ENCODE results near the gene TATDN2. TPM values are rescaled to one million over a fixed set of nuclear protein-coding genes. Genes with fewer than 3 reads are reported as not detected.

The TATDN2 gene
- total RNA-seq, 1 donor from 2014 or later = 36.0 TPM

- DNase-seq = no peak
- ATAC-seq = peak in 1 of 2 donors; percentile 13
- TF ChIP-seq, protein P1, sequence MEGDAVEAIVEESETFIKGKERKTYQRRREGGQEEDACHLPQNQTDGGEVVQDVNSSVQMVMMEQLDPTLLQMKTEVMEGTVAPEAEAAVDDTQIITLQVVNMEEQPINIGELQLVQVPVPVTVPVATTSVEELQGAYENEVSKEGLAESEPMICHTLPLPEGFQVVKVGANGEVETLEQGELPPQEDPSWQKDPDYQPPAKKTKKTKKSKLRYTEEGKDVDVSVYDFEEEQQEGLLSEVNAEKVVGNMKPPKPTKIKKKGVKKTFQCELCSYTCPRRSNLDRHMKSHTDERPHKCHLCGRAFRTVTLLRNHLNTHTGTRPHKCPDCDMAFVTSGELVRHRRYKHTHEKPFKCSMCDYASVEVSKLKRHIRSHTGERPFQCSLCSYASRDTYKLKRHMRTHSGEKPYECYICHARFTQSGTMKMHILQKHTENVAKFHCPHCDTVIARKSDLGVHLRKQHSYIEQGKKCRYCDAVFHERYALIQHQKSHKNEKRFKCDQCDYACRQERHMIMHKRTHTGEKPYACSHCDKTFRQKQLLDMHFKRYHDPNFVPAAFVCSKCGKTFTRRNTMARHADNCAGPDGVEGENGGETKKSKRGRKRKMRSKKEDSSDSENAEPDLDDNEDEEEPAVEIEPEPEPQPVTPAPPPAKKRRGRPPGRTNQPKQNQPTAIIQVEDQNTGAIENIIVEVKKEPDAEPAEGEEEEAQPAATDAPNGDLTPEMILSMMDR (IDR thresholded peaks at IDR 0.05) = no peak
- Histone ChIP-seq H3K27me3 (ENCODE audit: low read depth) (no peaks in the 10 kb centered on the region), H3K9me3 (no peaks in the 10 kb centered on the region), H3K36me3 (peaks cover 56% of the 10 kb centered on the region), H3K4me3 (no peak overlapping the region), H3K27ac (no peak overlapping the region), H3K4me1 (no peaks in the 10 kb centered on the region)
- intact Hi-C loops (cut with DNase I) = no loop called here
Observed at GRCh38 chr3:10285272-10286132, 37.2 kb downstream of the TATDN2 start.

DNA sequence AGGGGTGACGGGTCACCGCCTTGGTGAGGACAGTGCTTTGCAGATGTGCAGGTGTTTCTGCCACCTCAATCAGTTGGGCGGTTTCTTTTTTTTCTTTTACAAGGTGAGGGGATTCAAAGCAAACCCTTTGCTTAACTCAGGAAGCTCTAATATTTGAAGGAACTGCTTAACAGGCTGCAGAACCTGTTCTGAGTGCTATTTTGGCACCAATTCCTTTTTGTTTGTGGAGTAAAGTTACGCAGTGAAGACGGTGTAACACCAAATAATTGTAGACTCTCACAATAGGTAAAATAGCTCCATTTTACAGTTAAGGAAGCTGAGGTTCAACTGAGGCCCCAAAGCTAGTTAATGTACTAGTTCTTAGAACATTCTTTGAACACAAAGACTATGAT is 37.9 kb downstream of the TATDN2 start:
- no peaks in the 10 kb centered on the region for H3K9me3 ChIP-seq
- H3K27ac ChIP-seq = no peak overlapping the region
- H3K4me1 ChIP-seq = no peaks in the 10 kb centered on the region
- intact Hi-C loops (cut with DNase I) = no loop called here
- peaks cover 50% of the 10 kb centered on the region for H3K36me3 ChIP-seq
- TF ChIP-seq, protein P1 (IDR thresholded peaks at IDR 0.05) = no peak
- ATAC-seq (peak in 1 of 2 donors; percentile 6), DNase-seq (no peak)
- no peak overlapping the region for H3K4me3 ChIP-seq
- no peaks in the 10 kb centered on the region for H3K27me3 ChIP-seq (ENCODE audit: low read depth)

DNA sequence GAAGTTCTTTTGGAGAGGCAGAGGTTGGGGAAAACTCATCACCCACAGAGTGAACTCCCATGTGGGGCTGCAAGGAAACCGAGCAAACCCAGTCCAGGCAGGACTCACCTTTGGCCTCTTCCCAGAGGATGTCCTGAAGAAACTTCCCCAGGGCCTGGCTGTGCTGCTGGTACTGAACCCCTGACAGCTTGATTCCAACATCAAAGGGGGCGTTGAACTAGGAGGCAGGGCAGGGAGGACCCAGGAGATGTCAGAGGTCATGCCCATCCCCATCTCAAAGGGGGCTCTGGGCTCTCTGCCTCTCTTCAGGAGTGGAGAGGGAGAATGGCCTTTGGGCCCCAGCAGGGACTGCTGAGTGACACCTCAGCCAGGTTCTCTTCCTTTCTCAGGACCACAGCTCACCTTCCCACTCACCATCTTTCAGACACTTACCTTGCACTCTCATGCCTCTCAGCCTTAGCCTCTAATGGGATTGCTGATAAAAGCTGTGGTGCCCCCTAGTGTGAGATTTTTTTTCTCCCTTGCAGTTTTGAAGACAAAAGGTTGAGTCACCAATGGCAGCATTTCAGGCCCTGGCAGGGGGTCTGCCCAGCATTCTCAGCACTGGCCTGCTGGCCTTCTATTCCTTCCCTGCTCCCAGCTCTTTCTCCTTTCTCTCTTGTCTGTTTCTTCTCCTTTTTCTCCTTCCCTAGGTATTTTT is 38.5 kb downstream of the TATDN2 start:
- intact Hi-C loops (cut with DNase I) = no loop called here
- Histone ChIP-seq H3K27ac (no peak overlapping the region), H3K36me3 (peaks cover 49% of the 10 kb centered on the region), H3K9me3 (no peaks in the 10 kb centered on the region), H3K27me3 (ENCODE audit: low read depth) (no peaks in the 10 kb centered on the region), H3K4me3 (no peak overlapping the region), H3K4me1 (no peaks in the 10 kb centered on the region)
- no peak for DNase-seq
- ATAC-seq = peak in 1 of 2 donors; percentile 13
- TF ChIP-seq, protein P1 (IDR thresholded peaks at IDR 0.05) = no peak

DNA sequence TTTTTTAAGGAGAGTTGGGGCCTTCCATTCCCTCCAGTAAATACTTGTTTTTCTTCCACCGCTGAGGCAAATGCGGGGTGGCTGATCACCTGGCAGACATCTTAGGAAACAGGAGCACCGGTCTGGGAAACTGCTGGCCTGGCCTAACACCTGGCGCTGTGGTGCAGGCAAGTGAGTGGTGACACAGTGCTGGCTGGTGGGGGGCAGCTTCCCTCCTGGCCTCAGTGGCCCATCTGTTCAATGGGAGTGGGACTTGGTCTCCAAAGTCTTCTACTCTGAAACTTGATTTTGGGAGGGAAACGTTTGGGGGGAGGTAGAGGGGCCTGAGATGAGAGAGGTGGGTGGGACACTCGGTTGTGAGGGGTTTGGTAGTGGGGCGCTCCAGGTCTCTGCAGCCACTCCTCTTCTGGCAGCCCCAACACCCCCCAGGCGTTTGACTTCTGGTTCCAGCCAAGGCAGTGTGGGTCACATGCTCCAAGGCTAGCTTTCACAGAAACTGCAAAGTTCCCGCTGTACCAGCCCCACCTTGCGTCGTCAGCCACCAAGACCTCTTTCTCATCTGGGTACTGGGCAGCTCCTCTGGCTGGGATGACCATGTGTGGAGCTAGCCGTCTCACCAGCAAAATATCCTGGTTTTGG is 39.8 kb downstream of the TATDN2 start:
- intact Hi-C loops (cut with DNase I) = no loop called here
- Histone ChIP-seq H3K9me3 (no peaks in the 10 kb centered on the region), H3K27ac (no peak overlapping the region), H3K27me3 (ENCODE audit: low read depth) (no peaks in the 10 kb centered on the region), H3K36me3 (peaks cover 43% of the 10 kb centered on the region), H3K4me1 (peaks cover 6% of the 10 kb centered on the region), H3K4me3 (no peak overlapping the region)
- TF ChIP-seq, protein P1 (IDR thresholded peaks at IDR 0.05) = no peak
- DNase-seq = no peak
- no peak for ATAC-seq

DNA sequence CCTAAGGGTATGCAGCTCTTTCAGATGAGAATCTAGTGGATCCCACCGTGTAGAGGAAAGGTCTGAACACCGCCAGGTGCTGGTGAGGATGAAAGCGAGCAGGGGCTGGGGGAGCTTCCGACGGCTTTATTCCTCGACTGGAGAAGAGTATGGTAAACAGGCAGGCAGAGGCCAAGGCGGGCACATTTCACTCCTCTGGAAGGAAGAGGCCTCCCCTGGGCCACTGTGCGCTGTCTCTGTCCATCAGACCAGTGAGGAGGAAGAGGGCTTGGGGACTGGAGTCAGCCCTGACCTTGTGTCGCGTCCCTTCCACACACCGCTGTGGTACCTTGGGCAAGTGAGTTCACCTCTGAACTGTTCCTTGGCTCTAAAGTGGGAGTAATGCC is 40.3 kb downstream of the TATDN2 start:
- DNase-seq (no peak), ATAC-seq (no peak)
- TF ChIP-seq, protein P1 (IDR thresholded peaks at IDR 0.05) = no peak
- peaks cover 7% of the 10 kb centered on the region for H3K4me1 ChIP-seq
- H3K27me3 ChIP-seq (ENCODE audit: low read depth) = no peaks in the 10 kb centered on the region
- no peak overlapping the region for H3K27ac ChIP-seq
- peaks cover 39% of the 10 kb centered on the region for H3K36me3 ChIP-seq
- H3K9me3 ChIP-seq = no peaks in the 10 kb centered on the region
- intact Hi-C loops (cut with DNase I) = no loop called here
- H3K4me3 ChIP-seq = no peak overlapping the region

Measured in lower lobe of right lung (tissue), 2 donors.